GM12872 (cell line): ENCODE results near the gene UVRAG.

Experiments used
- CTCF ChIP-seq: IDR thresholded peaks from 3 replicates; pipeline ENCODE4 v1.5.1; 2011; ENCODE audit warnings: low read depth, mild to moderate bottlenecking, low read length, moderate library complexity; ENCODE audit not compliant: insufficient read depth

UVRAG gene

DNA sequence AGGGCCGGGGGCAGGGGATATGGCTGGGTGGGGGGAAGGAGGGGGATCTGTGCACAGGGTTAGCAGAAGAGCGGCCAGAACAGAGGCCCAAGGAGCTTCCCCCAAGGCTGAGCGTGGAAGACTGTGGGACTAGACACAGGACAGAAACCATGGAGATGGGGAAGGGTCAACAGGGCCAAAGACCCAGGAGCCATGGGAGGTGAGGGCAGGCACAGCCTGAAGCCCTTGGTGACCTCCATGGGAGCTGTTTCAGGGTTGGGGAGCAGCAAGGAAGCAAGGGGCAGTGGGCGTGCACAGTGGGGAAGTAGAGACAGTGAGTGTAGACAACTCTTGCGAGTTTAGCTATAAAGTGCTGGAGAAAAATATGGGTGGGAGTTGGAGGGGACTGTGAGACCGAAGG lies 334.7 kb downstream of the UVRAG start:
- TF ChIP-seq CTCF: no peak

GRCh38 chr11:76150141-76150540 lies 335.1 kb downstream of the UVRAG start:
- no peak for TF ChIP-seq CTCF

- TF ChIP-seq CTCF: no peak
Measured at GRCh38 chr11:76151556-76152085, 336.6 kb downstream of the UVRAG start.

- peak; percentile 99 for TF ChIP-seq CTCF
Measured at GRCh38 chr11:76152086-76152681, 337.2 kb downstream of the UVRAG start.

DNA sequence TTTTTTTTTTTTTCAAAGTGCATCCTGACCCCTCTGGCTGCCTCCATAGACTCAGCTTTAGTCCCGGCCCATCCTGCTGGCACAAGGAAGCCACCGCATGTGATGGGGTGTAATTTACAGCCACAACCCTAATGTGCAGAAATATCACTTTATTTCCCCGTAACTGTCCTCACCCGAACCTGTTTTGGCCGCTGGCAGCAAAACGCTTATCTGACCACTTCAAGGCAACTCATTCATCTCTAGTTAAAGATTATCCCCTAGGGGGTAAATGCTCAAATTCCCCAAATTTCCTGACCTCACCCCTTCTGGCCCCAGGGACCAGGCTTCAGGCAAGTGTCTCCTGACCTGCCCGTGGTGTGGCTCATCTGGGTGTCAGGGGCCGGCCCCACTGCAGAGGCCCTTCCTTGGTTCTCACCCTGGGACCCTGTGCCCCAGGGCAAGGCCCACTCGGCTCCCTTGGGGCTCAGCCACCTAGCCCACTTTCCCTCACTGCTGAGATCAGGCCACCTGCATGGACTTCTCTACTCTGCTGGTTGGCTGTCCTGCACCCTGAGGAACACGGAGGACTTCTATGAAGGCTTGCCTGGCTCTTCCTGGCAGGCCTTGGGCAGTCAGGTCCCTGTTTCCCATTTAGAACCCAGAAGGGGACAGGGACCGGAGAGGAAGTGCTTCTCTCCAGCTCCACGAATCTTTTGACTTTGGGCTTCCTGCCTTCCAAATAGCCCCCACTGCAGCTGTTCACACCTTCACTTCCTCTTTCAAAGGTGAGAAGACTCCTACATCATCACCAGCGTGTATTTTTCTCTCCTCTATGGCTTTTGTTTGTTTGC lies 337.9 kb downstream of the UVRAG start:
- no peak for TF ChIP-seq CTCF

- no peak for TF ChIP-seq CTCF
Measured at GRCh38 chr11:76153571-76153923, 338.5 kb downstream of the UVRAG start.

DNA sequence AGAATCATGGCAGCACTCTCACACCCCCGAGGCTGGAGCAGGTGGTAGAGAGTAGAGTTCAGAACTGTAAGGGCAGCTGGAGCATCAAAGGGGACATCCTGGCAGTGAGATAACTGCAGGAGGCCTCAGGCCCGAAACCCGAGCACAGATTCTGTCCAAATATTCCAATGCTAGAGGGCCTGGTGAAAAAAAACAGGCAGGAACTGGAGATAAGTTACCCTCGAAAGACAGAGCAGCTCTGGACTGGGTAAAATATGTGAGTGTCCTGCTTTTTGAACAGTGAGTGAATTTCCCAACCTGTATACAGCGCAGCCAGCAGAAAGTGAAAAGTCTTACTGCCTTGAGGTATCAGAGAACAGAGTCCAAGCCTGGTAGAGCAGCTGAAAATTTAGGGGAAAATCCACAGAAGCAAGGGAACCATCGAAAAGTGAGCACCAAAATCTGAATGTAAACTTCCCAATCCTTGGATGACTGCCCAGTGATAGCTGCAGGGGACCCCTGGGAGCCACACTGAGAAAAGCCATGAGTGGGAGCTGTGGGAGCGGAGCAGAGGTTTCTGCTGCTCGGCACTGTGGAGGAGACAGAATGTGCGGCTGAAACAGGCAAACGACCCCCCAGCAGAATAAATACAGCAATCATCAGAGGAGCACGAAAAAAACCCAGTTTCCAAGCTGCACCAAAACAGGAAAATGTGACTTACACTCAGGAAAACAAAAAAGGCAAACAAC lies 340.7 kb downstream of the UVRAG start:
- no peak for TF ChIP-seq CTCF
